Esophagus muscularis mucosa (tissue), 4 donors: ENCODE measurements around the gene POMT2. TPM values are rescaled to one million over a fixed set of nuclear protein-coding genes. Genes with fewer than 3 reads are reported as not detected.

Source experiments
- DNase-seq: peaks from one replicate; pipeline ENCODE4 v3.0.0-alpha.2; 2017; ENCODE audit errors: extremely low spot score
- H3K27ac ChIP-seq, 4 donors: fragments of 200-600 bp; sonication (generic); replicated peaks in 1 of 4; 1 replicate in 3 of 4; 2 replicates in 1 of 4; pipeline ENCODE4 v1.5.1; 2016 to 2019; ENCODE audit warnings: mild to moderate bottlenecking in 1 of 4
- H3K27me3 ChIP-seq, 4 donors: fragments of 200-600 bp; sonication (generic); one replicate each; pipeline versions ENCODE4 v1.5.1 to v1.6.0; 2016 to 2019
- H3K36me3 ChIP-seq, 4 donors: fragments of 200-600 bp; sonication (generic); one replicate each; pipeline ENCODE4 v1.5.1; 2016 to 2019
- H3K4me1 ChIP-seq, 4 donors: fragments of 200-600 bp; sonication (generic); one replicate each; pipeline ENCODE4 v1.5.1; 2016 to 2019
- H3K4me3 ChIP-seq, 4 donors: fragments of 200-600 bp; sonication (generic); 1 replicate in 2 of 4; 2 replicates in 2 of 4; pipeline ENCODE4 v1.5.1; 2016 to 2019; ENCODE audit warnings: mild to moderate bottlenecking in 4 of 4, moderate library complexity in 1 of 4
- H3K9me3 ChIP-seq, 4 donors: fragments of 200-600 bp; sonication (generic); 1 replicate in 3 of 4; 2 replicates in 1 of 4; pipeline ENCODE4 v1.5.1; 2016 to 2019
- CTCF ChIP-seq, 3 experiments: fragments of 200-600 bp in 2 of 3; fragments of 450-650 bp in 1 of 3; sonication (generic) in 2 of 3; IDR thresholded peaks; one replicate each; pipeline ENCODE4 v1.5.1; 2017 to 2019; ENCODE audit warnings: antibody characterized with exemption in 3 of 3, mild to moderate bottlenecking in 2 of 3, moderate library complexity in 1 of 3
- EP300 ChIP-seq: sonication (generic); formaldehyde crosslinking; IDR thresholded peaks from one replicate; pipeline ENCODE4 v1.6.1; 2017; ENCODE audit warnings: antibody characterized with exemption
- POLR2A ChIP-seq: fragments of 450-650 bp; IDR thresholded peaks from one replicate; pipeline ENCODE4 v1.6.1; 2017; ENCODE audit warnings: antibody characterized with exemption, moderate library complexity, mild to moderate bottlenecking, low read depth
- POLR2AphosphoS5 ChIP-seq, 2 donors: sonication (generic); formaldehyde crosslinking; IDR thresholded peaks; one replicate each; pipeline ENCODE4 v1.6.1; 2017; ENCODE audit warnings: antibody characterized with exemption in 2 of 2
- WGBS: methylation state at CpG from one replicate; pipeline ENCODE4 v1.1.5; 2018; 5-methylcytosine and 5-hydroxymethylcytosine counted together
- intact Hi-C: fragments of 100-400 bp; cut with DNase I; formaldehyde crosslinking; loops from one replicate; pipeline ENCODE4 v1.15.1; 2023
- total RNA-seq, 4 donors: library from RNA; depleted of rRNA; stranded (reverse); fragments of >200 nt; gene quantifications; one replicate each; pipeline versions ENCODE4 v1.1.0 to v1.2.1, GENCODE V29; 2016

The POMT2 gene
- total RNA-seq, 4 donors from 2014 or later = 13.3 to 29.2 (median 14.5) TPM

DNA sequence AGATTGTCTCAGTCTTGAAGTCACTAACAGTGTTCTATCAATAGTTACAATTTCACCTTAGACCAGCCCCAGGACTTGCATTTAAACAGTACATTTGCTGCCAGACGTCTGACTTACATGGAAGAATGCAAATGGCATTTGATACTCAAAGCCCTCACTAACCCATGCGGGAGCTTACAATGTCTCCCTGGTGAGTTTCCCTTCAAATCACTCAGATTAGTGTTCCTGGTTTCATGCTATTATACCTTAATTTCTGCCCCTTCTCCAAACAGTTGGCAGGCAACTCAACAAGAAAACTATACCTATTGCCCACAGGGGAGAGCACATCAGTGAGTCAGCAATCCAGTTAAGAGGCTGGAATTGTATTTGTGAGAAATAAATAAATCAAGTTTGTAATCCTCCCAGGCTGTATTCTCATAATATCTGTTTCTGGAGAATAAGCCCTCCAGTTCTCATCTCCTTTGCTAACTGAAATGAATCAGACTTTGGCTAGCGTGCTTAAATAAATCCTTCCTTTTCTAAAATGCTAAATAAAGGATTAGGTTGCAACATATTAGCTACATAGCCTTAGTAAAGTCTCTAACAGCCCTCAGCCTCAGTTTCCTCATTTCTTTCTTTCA is 23.8 kb upstream of the POMT2 start:
- intact Hi-C loops = no loop called here
- peaks cover 26 to 56% (median 37%) of the 10 kb centered on the region in 4 donors for H3K36me3 ChIP-seq
- no peaks in the 10 kb centered on the region for H3K9me3 ChIP-seq
- TF ChIP-seq POLR2AphosphoS5 (IDR thresholded peaks at IDR 0.05) (no peak), CTCF (IDR thresholded peaks at IDR 0.05) (no peak), EP300 (no peak), POLR2A (no peak)
- DNase-seq = no peak
- H3K4me1 ChIP-seq = no peaks in the 10 kb centered on the region
- no peak overlapping the region for H3K4me3 ChIP-seq
- H3K27ac ChIP-seq = no peak overlapping the region
- H3K27me3 ChIP-seq = no peaks in the 10 kb centered on the region
- 91% methylated on average over 3 of the region's 3 CpGs for WGBS

GRCh38 chr14:77343662-77344061 is 23.0 kb upstream of the POMT2 start:
- TF ChIP-seq POLR2AphosphoS5 (IDR thresholded peaks at IDR 0.05) = no peak
- TF ChIP-seq CTCF (IDR thresholded peaks at IDR 0.05) = no peak
- TF ChIP-seq EP300 = no peak
- no peak for TF ChIP-seq POLR2A
- Histone ChIP-seq H3K27me3 (no peaks in the 10 kb centered on the region), H3K4me3 (no peak overlapping the region), H3K9me3 (no peaks in the 10 kb centered on the region), H3K4me1 (no peaks in the 10 kb centered on the region), H3K36me3 (peaks cover 26 to 55% (median 36%) of the 10 kb centered on the region in 4 donors), H3K27ac (no peak overlapping the region)
- DNase-seq = no peak
- 94% methylated on average over 2 of the region's 2 CpGs for WGBS
- intact Hi-C loops = no loop called here

DNA sequence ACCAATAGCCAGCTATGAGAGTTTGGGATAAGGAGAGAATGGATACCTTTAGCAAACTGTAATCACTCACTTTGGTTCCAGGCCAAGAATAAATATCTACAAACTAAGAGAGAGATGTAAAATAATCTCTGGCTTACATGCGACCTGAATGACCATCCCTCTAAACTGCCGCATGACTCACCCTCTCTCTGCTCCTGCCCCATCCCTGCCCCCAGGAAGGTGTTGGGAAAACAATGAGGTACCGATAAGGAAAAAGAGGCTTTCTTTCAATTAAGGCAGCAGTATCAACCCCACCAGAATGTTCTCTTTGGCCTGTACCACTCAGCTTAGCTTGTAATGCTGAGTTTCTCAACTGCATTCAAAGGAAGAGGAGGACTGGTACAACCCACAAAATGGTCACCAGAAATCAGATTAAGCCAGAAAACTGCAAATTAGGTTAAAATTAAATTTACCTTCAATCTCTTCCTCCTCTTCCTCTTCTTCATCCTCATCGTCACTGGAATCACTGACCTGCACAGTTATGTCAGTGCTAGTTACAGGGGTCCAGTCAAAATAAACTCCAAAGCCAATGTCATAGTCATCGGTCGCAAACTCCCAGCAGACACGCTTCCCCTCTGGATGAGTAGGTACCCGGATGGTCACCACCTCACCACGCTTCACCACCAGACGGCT is 22.2 kb upstream of the POMT2 start:
- no peak for TF ChIP-seq POLR2AphosphoS5 (IDR thresholded peaks at IDR 0.05)
- TF ChIP-seq EP300 = no peak
- no peak for TF ChIP-seq CTCF (IDR thresholded peaks at IDR 0.05)
- no peak for TF ChIP-seq POLR2A
- Histone ChIP-seq H3K4me3 (no peak overlapping the region), H3K4me1 (no peaks in the 10 kb centered on the region), H3K27ac (no peak overlapping the region), H3K9me3 (no peaks in the 10 kb centered on the region), H3K36me3 (peaks cover 26 to 55% (median 36%) of the 10 kb centered on the region in 4 donors), H3K27me3 (no peaks in the 10 kb centered on the region)
- DNase-seq = no peak
- WGBS = 95% methylated on average over 10 of the region's 10 CpGs
- intact Hi-C loops = no loop called here

DNA sequence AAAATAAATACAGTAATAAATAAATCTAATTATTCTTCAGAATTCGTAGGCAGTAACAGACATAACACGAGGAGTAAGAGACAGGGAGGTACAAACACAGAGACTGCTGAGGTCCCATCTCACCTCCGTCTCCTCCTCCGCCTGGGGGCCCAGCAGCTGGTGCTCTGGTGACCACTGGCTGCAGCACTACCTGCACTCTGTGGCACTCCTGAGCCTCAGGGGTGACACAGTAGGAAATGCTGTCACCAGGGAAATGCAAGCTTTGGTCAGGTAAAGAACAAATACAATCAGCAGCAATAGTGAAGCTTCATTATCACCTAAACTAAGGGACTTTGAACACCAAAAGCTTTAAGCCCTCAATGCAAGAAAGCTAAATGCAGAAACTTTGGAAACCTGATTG is 19.7 kb upstream of the POMT2 start:
- intact Hi-C loops = no loop called here
- no peak for DNase-seq
- no peak overlapping the region for H3K4me3 ChIP-seq
- no peaks in the 10 kb centered on the region for H3K27me3 ChIP-seq
- no peaks in the 10 kb centered on the region for H3K9me3 ChIP-seq
- TF ChIP-seq POLR2A (no peak), POLR2AphosphoS5 (IDR thresholded peaks at IDR 0.05) (no peak), CTCF (IDR thresholded peaks at IDR 0.05) (no peak), EP300 (no peak)
- WGBS = 90% methylated on average over 4 of the region's 4 CpGs
- no peaks in the 10 kb centered on the region for H3K4me1 ChIP-seq
- H3K36me3 ChIP-seq = peaks cover 29 to 47% (median 36%) of the 10 kb centered on the region in 4 donors
- no peak overlapping the region for H3K27ac ChIP-seq
